H1 (cell line): Measurements from ENCODE around the gene TOP3B. TPM values are rescaled to one million over a fixed set of nuclear protein-coding genes. Genes with fewer than 3 reads are reported as not detected.
A peak's percentile ranks its signal among the peaks of the same experiment; 100 is the strongest.

Source experiments
- CTCF ChIA-PET: fragments of 300-600 bp; sonication (Branson Sonifier 250); formaldehyde crosslinking; loops from one replicate; lab custom pipeline; 2021; ENCODE audit not compliant: partially characterized antibody; lab: Charles Lee
- POLR2A ChIA-PET: fragments of 300-600 bp; sonication (Branson Sonifier 250); formaldehyde crosslinking; loops from one replicate; lab custom pipeline; 2021; ENCODE audit warnings: inconsistent platforms; ENCODE audit not compliant: partially characterized antibody; lab: Charles Lee
- DNase-seq, 2 experiments: peaks; one replicate each; pipeline versions ENCODE4 v3.0.0 to v3.0.0-alpha.2; 2010 to 2022; ENCODE audit warnings: low spot score in 2 of 2, low read depth in 1 of 2, mixed read lengths in 1 of 2
- FAIRE-seq: peaks from 2 replicates; lab custom pipeline; 2011; peaks lifted over from hg19 to GRCh38; lab: Jason Lieb, UNC
- H2AFZ ChIP-seq: 2 replicates; pipeline ENCODE4 v1.8.1; 2012; ENCODE audit warnings: low read length, inconsistent platforms
- H2AK5ac ChIP-seq: 2 replicates; pipeline ENCODE4 v1.6.1; 2013; ENCODE audit warnings: low read depth, low read length
- H2BK120ac ChIP-seq: replicated peaks from 2 replicates; pipeline ENCODE3; 2013; ENCODE audit warnings: low read depth, low read length, inconsistent platforms
- H2BK12ac ChIP-seq: 2 replicates; pipeline ENCODE4 v1.6.1; 2013; ENCODE audit warnings: low read depth, low read length
- H2BK15ac ChIP-seq: 2 replicates; pipeline ENCODE4 v1.6.1; 2013; ENCODE audit warnings: low read length
- H2BK20ac ChIP-seq: 2 replicates; pipeline ENCODE4 v1.6.1; 2013; ENCODE audit warnings: low read length
- H2BK5ac ChIP-seq: 2 replicates; pipeline ENCODE4 v1.6.1; 2013; ENCODE audit warnings: low read depth, low read length
- H3K14ac ChIP-seq: 2 replicates; pipeline ENCODE4 v1.6.1; 2013; ENCODE audit warnings: inconsistent platforms; ENCODE audit not compliant: insufficient read length
- H3K18ac ChIP-seq: 2 replicates; pipeline ENCODE4 v1.6.1; 2013; ENCODE audit warnings: low read length; ENCODE audit errors: extremely low read depth
- H3K23ac ChIP-seq: 2 replicates; pipeline ENCODE4 v1.6.1; 2013; ENCODE audit warnings: inconsistent platforms; ENCODE audit not compliant: insufficient read length
- H3K23me2 ChIP-seq: 2 replicates; pipeline ENCODE4 v1.6.1; 2013; ENCODE audit warnings: low read depth, low read length
- H3K27ac ChIP-seq: 2 replicates; pipeline ENCODE4 v1.6.1; 2011; ENCODE audit warnings: low read depth, low read length, inconsistent platforms
- H3K27me3 ChIP-seq, 4 experiments: replicated peaks in 1 of 4; 1 replicate in 1 of 4; 2 replicates in 3 of 4; pipeline versions ENCODE4 v1.6.1 to v1.8.1; 2011 to 2013; ENCODE audit warnings: low read length in 3 of 4, mild to moderate bottlenecking in 3 of 4, inconsistent platforms in 2 of 4, mixed read lengths in 2 of 4, moderate library complexity in 1 of 4; ENCODE audit not compliant: control insufficient read depth in 3 of 4, insufficient read depth in 3 of 4; ENCODE audit errors: extremely low read depth in 1 of 4
- H3K36me3 ChIP-seq, 4 experiments: 2 replicates each; pipeline versions ENCODE4 v1.6.1 to v1.8.1; 2011 to 2013; ENCODE audit warnings: mild to moderate bottlenecking in 4 of 4, low read length in 3 of 4, moderate library complexity in 2 of 4, control low read depth in 1 of 4, inconsistent platforms in 1 of 4; ENCODE audit not compliant: insufficient read depth in 4 of 4, control insufficient read depth in 2 of 4
- H3K4ac ChIP-seq: replicated peaks from 2 replicates; pipeline ENCODE3; 2013; ENCODE audit warnings: low read length, low read depth, mixed read lengths, inconsistent platforms; ENCODE audit not compliant: insufficient read length
- H3K4me1 ChIP-seq, 4 experiments: replicated peaks in 1 of 4; 1 replicate in 1 of 4; 2 replicates in 3 of 4; pipeline versions ENCODE4 v1.6.1 to v1.8.1; 2011 to 2013; ENCODE audit warnings: low read length in 3 of 4, inconsistent platforms in 2 of 4, mixed read lengths in 1 of 4; ENCODE audit not compliant: insufficient read depth in 4 of 4, control insufficient read depth in 3 of 4
- H3K4me2 ChIP-seq, 2 experiments: 2 replicates each; pipeline versions ENCODE4 v1.6.1 to v1.8.1; 2011 to 2013; ENCODE audit warnings: low read depth in 2 of 2, low read length in 2 of 2, control low read depth in 1 of 2, inconsistent platforms in 1 of 2, mild to moderate bottlenecking in 1 of 2; ENCODE audit not compliant: insufficient read depth in 1 of 2
- H3K4me3 ChIP-seq, 4 experiments: fragments of 200-600, 300-600 bp in 1 of 4; sonication (generic), shearing (Covaris generic), sonication (Bioruptor Twin) in 1 of 4; 2 replicates each; pipeline versions ENCODE4 v1.5.1 to v1.8.1; 2011 to 2016; ENCODE audit warnings: low read length in 4 of 4, low read depth in 3 of 4, control low read depth in 2 of 4, inconsistent platforms in 2 of 4, mild to moderate bottlenecking in 2 of 4, mixed read lengths in 1 of 4, moderate library complexity in 1 of 4; ENCODE audit not compliant: insufficient read depth in 2 of 4; ENCODE audit errors: extremely low read depth in 1 of 4
- H3K56ac ChIP-seq: replicated peaks from 2 replicates; pipeline ENCODE3; 2013; ENCODE audit warnings: low read depth, mild to moderate bottlenecking, mixed read lengths, low read length, inconsistent platforms; ENCODE audit not compliant: insufficient read length
- H3K79me1 ChIP-seq: 2 replicates; pipeline ENCODE4 v1.6.1; 2013; ENCODE audit warnings: low read depth, low read length, control low read depth
- H3K79me2 ChIP-seq, 2 experiments: 2 replicates each; pipeline versions ENCODE4 v1.6.1 to v1.8.1; 2012 to 2013; ENCODE audit warnings: low read length in 2 of 2, mild to moderate bottlenecking in 2 of 2, inconsistent platforms in 1 of 2; ENCODE audit not compliant: insufficient read depth in 2 of 2, control insufficient read depth in 1 of 2
- H3K9ac ChIP-seq, 4 experiments: replicated peaks in 1 of 4; 1 replicate in 1 of 4; 2 replicates in 3 of 4; pipeline versions ENCODE4 v1.6.1 to v1.8.1; 2011 to 2013; ENCODE audit warnings: low read depth in 3 of 4, low read length in 3 of 4, control low read depth in 2 of 4, mild to moderate bottlenecking in 2 of 4, moderate library complexity in 2 of 4, inconsistent platforms in 1 of 4; ENCODE audit errors: extremely low read depth in 1 of 4
- H3K9me3 ChIP-seq, 2 experiments: 2 replicates each; pipeline versions ENCODE4 v1.6.1 to v1.8.1; 2012 to 2013; ENCODE audit warnings: mild to moderate bottlenecking in 2 of 2, moderate library complexity in 2 of 2, control low read depth in 1 of 2, inconsistent platforms in 1 of 2, low read depth in 1 of 2, low read length in 1 of 2, mixed read lengths in 1 of 2; ENCODE audit not compliant: insufficient read depth in 2 of 2
- H4K20me1 ChIP-seq, 2 experiments: replicated peaks in 1 of 2; 2 replicates each; pipeline versions ENCODE3 to v1.8.1; 2011 to 2013; ENCODE audit warnings: inconsistent platforms in 2 of 2, low read length in 2 of 2, mild to moderate bottlenecking in 1 of 2; ENCODE audit not compliant: insufficient read depth in 2 of 2, control insufficient read depth in 1 of 2
- H4K5ac ChIP-seq: 2 replicates; pipeline ENCODE4 v1.6.1; 2013; ENCODE audit warnings: low read length, low read depth, mixed read lengths, inconsistent platforms; ENCODE audit not compliant: insufficient read length
- H4K8ac ChIP-seq: 2 replicates; pipeline ENCODE4 v1.8.0; 2013; ENCODE audit warnings: mild to moderate bottlenecking, moderate library complexity, low read length, inconsistent platforms; ENCODE audit not compliant: insufficient read depth; ENCODE audit errors: extremely low read depth
- H4K91ac ChIP-seq: replicated peaks from 2 replicates; pipeline ENCODE3; 2013; ENCODE audit warnings: low read length, mixed read lengths, inconsistent platforms; ENCODE audit not compliant: insufficient read length
- CBX5 ChIP-seq: fragments of 300-800, 300-1000 bp; sonication (generic); IDR thresholded peaks from 2 replicates; pipeline ENCODE4 v1.7.1; 2016; ENCODE audit warnings: antibody characterized with exemption, low read length, low read depth
- CHD1 ChIP-seq: IDR thresholded peaks from 2 replicates; pipeline ENCODE4 v1.6.1; 2012; ENCODE audit warnings: low read depth, low read length, improper control_type of control experiment
- E2F6 ChIP-seq: IDR thresholded peaks from 2 replicates; pipeline ENCODE4 v1.6.1; 2012; ENCODE audit warnings: inconsistent platforms
- KDM4A ChIP-seq: IDR thresholded peaks from one replicate; pipeline ENCODE4 v1.7.1; 2012; ENCODE audit warnings: low read depth, mild to moderate bottlenecking, moderate library complexity, low read length, inconsistent platforms; ENCODE audit not compliant: severe bottlenecking
- MAX ChIP-seq: IDR thresholded peaks from 2 replicates; pipeline ENCODE4 v1.6.1; 2012; ENCODE audit warnings: inconsistent platforms
- PHF8 ChIP-seq: fragments of 200-600 bp; sonication (generic); conservative IDR thresholded peaks from 2 replicates; pipeline ENCODE4 v1.7.1; 2012; ENCODE audit warnings: low read depth, mild to moderate bottlenecking, inconsistent platforms, low read length, moderate library complexity
- POLR2AphosphoS5 ChIP-seq: IDR thresholded peaks from 2 replicates; pipeline ENCODE4 v1.6.1; 2011; ENCODE audit warnings: low read depth, low read length
- SIN3A ChIP-seq, 2 experiments: IDR thresholded peaks in 1 of 2; conservative IDR thresholded peaks in 1 of 2; 2 replicates each; pipeline ENCODE4 v1.6.1; 2011 to 2012; ENCODE audit warnings: low read length in 2 of 2, improper control_type of control experiment in 1 of 2, low read depth in 1 of 2, mild to moderate bottlenecking in 1 of 2
- TBP ChIP-seq: IDR thresholded peaks from 2 replicates; pipeline ENCODE4 v1.6.1; 2011; ENCODE audit warnings: low read depth, low read length, improper control_type of control experiment
- WGBS, 2 experiments: shearing (Covaris generic) in 1 of 2; methylation state at CpG; one replicate each; pipeline versions ENCODE4 v1.1.6 to v1.1.7; 2013 to 2015; ENCODE audit warnings: low lambda C conversion rate in 2 of 2, mixed read lengths in 2 of 2, inconsistent platforms in 1 of 2, low coverage in 1 of 2, missing lambda C conversion rate in 1 of 2; ENCODE audit not compliant: insufficient replicate concordance in 2 of 2, insufficient coverage in 1 of 2, insufficient read length in 1 of 2; ENCODE audit errors: extremely low coverage in 1 of 2, missing lambda C conversion rate in 1 of 2; 5-methylcytosine and 5-hydroxymethylcytosine counted together
- polyA plus RNA-seq, 7 experiments: library from polyadenylated mRNA; depleted of rRNA in 3 of 7; stranded (reverse) in 5 of 7; unstranded in 2 of 7; fragments of >200 nt in 5 of 7; fragments of 200-250 nt in 2 of 7; gene quantifications; 1 replicate in 5 of 7; 2 replicates in 1 of 7; 4 replicates in 1 of 7; pipeline versions ENCODE4 v1.2.1 to v1.2.3, GENCODE V29; 2011 to 2013; ENCODE audit warnings: missing spikeins in 2 of 7, mixed read lengths in 2 of 7
- total RNA-seq: library from RNA; stranded (reverse); fragmentation: NEBNext Ultra II Directional; extraction: Animal tissue kit (Norgen Biotek cat#: 25700); gene quantifications from 2 replicates; pipeline ENCODE4 v1.2.1, GENCODE V29; 2021

Gene TOP3B
- total and polyA plus RNA-seq, 2 of the 8 experiments (the other 6 are each of a cell fraction or from before 2014, with no cell fraction given): 30.4 to 52.8 TPM

GRCh38 chr22:21917181-21917958 is 65.2 kb downstream of the TOP3B start:
- no peak for FAIRE-seq
- Histone ChIP-seq H3K4me1 (peaks cover 13 to 40% (median 30%) of the 10 kb centered on the region in 4 experiments), H3K27me3 (no peaks in the 10 kb centered on the region; a peak in 1 of 7 replicates), H4K91ac (peak overlapping the region; percentile 83), H2AK5ac (no peak overlapping the region; the same call in 1 of the 2 replicates), H2BK12ac (peak overlapping the region; percentile 92; the same call in 1 of the 2 replicates), H2BK120ac (no peak overlapping the region), H3K4me3 (no peak overlapping the region), H4K20me1 (no peaks in the 10 kb centered on the region), H3K79me2 (no peaks in the 10 kb centered on the region), H2AFZ (no peak overlapping the region), H3K14ac (no peak overlapping the region), H3K9ac (no peak overlapping the region), H3K23me2 (no peaks in the 10 kb centered on the region), H4K5ac (no peak overlapping the region), H3K9me3 (no peaks in the 10 kb centered on the region), H3K23ac (no peak overlapping the region), H3K18ac (peak overlapping the region; percentile 78), H3K27ac (0 out of 2 replicates have a peak overlapping the region, but pooled peaks have one; percentile 5), H2BK15ac (0 out of 2 replicates have a peak overlapping the region, but pooled peaks have one; percentile 31), H3K79me1 (no peaks in the 10 kb centered on the region), H3K4me2 (peak overlapping the region in 1 of 2 experiments; percentile 36; a peak in 1 of 4 replicates), H3K4ac (no peak overlapping the region), H2BK20ac (0 out of 2 replicates have a peak overlapping the region, but pooled peaks have one; percentile 87), H3K56ac (no peak overlapping the region), H2BK5ac (no peak overlapping the region; the same call in 1 of the 2 replicates), H4K8ac (peak overlapping the region; percentile 48; the same call in 1 of the 2 replicates), H3K36me3 (no peaks in the 10 kb centered on the region)
- no peak for DNase-seq
- ChIA-PET POLR2A (interaction anchor here (1.0 to 2.2 kb wide), 4 partner anchors 10 to 22 kb away, joined by 3 to 9 read pairs (median 6); no protein-coding TSS in a partner anchor), CTCF (interaction anchor here (0.7 to 3.0 kb wide), 13 partner anchors 8 to 227 kb away, joined by 3 to 16 read pairs (median 3); no protein-coding TSS in a partner anchor)
- 77% methylated on average over 17 of the region's 17 CpGs; no CpG with 5 or more reads in 1 of the 2 experiments for WGBS, 2 experiments
- TF ChIP-seq KDM4A: no peak
- TF ChIP-seq POLR2AphosphoS5: no peak
- no peak for TF ChIP-seq PHF8
- TF ChIP-seq SIN3A (conservative IDR thresholded peaks at IDR 0.05 in 1 of 2, IDR thresholded peaks at IDR 0.05 in 1 of 2; ENCODE audit: low read depth in 1 of 2, low read length in 2 of 2): no peak
- TF ChIP-seq E2F6: peak; percentile 63
- TF ChIP-seq TBP: no peak
- TF ChIP-seq CHD1: no peak
- TF ChIP-seq MAX: peak; percentile 59
- no peak for TF ChIP-seq CBX5
